HG02642 (cell line): ENCODE data around the gene ENTR1.
"Not testable (repeated sequence)": the region's sequence is repeated elsewhere in the genome, so short reads cannot be mapped to it uniquely, and the experiment has no call there.

Experiments
- ATAC-seq: cut with Tn5 transposase; IDR thresholded peaks from one replicate; pipeline ENCODE4 v1.9.1; 2021; ENCODE audit warnings: mild to moderate bottlenecking; ENCODE audit not compliant: unreplicated experiment, poor library complexity

The ENTR1 gene

DNA sequence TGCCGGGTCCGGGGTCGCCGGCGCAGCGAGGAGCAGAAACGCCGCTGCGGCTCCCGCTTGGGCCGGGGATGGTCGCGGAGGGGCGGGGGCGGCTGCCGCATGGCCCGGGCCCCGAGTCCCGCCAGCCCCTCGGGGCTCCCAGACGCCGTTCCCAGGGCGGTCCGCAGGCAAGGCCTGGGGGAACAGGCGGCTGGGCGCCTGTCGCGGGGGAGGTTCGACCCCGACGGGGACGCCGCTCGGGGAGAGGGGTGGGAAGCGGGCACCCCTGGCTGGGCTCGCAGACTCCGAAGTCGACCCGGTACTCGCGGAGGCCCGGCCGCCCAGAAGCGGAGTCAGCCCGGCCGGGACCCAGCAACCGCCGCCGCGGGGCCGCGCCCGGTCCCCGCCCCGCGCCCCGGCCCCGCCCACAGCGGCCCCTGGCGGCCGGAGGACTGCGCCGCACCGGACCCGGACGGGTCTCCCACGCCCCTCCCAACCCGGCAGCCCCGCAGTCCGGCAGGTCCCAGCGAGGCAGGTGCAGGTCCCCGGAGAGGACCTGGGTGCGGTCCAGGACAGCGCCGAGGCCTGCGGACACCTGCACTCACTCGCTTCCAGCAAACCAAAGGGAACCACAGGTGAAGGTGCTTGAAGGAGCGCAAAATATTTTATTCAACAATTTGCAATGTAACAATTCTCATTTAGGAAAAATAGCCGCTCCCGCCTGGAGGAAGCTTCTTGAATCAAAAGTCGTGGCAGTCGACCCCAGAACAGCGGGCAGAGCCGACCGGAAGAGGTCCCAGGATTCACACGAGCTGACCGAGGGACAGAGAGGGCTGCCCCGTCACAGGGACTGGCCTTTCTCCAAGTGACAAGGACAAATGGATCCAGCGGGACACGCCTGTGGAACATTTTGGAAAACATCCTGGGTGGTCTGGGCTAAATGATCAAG is 29.3 kb upstream of the ENTR1 start, which contains the start of gene INPP5E:
INPP5E (minus strand) TSS at position 365 of the 928 bp plus-strand sequence. CDS start 426 bp downstream, outside the sequence.
- ATAC-seq: peak; percentile 76

DNA sequence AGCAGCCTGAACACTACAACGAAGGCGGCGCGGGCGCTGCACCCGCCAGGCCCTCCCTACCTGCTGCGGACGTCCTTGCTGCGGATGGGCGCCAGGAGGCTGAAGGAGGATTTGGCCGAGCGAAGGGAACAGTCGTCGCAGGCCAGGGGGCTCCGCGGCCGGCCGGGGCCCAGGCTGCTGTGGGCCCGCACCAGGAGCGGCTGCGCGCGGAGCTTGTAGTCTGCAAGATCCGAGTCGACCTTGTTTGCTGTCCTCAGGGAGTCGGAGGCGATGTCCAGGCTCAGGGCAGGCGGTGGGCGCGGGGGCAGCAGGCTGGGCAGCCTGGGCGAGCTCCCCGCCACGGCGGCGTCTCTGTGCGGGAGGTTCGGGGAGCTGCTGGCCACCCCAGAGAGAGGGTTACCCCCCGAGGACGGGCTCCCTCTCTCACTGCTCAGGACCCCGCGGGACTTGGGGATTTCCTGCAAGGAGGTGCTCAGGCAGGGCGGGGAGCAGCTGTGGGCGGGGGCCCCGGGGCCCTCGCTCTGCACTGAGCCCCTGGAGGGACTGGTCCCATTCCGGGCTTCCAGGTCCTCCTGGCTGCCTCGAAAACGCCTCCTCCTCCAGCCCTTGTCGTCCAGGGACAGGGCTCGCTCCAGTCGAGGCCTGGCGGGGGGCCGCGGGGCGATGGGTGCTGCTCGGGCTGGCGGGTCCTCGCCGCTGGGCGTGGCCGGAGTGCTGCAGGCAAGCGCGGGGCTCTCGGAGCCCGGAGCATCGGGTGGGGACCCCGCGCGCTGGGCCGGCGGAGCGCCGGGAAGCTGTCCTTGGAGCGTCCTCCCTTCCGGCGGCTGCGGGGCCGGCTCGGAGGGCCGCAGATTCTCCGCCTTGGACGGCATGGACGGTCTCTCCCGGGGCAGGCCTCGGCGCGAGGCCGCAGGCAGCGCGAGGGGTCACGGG is 28.4 kb upstream of the ENTR1 start:
- ATAC-seq: peak; percentile 41

DNA sequence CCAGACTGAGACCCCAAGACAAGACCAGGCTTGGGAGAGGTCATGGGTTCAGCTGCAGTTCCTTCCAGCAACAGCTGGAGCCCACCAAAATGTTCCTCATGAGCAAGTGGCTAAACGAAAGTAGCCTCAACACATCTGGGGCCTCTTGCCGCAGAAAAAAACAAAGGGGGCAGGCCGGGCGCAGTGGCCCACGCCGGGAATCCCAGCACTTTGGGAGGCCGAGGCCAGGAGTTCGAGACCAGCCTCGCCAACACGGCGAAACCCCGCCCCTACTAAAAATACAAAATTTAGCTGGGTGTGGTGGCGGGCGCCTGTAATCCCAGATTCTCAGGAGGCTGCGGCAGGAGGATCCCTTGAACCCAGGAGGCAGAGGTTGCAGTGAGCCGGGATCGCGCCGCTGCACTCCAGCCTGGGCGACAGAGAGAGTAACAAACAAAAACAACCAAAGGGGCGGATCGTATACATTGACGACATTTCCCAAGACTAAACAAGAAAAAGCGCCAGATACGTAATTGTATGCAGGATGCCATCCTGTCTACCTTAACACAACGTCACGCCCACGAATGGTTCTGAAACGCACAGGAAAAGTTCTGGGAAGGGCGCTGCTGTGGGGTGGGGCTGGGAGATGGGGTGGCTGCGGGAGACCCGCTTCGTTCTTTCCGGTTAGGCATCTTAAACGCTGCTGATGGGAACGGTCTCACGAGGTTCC is 27.6 kb upstream of the ENTR1 start:
- no peak for ATAC-seq

DNA sequence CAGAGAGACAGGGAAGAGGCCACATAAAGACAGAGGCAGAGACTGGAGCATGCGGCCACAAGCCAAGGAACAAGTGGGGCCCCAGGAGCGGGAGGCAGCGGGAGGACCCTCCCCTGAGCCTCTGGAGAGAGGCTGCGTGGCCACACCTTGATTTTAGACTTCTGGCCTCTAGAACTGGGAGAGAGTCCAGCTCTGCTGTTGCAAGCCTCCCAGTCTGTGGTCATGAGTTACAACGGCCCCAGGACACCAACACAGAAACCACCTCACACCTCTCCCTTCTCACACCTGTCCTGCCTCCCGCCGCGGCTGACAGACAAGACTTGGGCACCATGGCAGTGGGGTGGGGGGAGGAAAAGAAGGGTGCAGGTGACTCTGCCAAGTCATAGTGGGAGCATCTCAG is 27.0 kb upstream of the ENTR1 start:
- no peak for ATAC-seq

DNA sequence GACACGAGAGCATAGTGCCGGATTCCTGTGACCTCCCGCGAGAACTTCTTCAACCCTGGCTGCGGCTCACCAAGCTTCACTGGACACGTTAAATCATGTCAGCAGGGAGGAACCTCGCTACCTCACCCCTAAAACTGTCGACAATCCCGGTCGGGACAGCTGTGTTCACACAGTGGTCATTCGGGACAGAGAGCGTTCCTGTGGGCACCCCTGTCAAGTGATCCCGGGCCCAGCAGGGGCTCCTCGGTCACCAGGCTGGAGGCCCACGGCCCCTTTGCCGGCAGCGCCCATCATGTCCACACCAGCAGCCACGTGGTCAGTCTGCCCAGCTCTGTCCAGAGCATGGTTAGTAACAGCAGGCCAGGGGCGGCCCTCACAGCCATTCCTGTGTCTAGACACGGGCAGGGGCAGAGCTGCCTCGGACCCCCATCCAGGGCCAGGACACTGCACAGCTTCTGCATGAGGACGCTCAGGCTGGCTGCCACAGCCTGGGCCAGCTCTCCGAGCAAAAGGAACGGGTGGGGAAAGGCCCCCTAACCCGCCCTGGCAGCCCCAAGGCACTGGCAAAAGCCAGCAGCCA is 25.7 kb upstream of the ENTR1 start:
- ATAC-seq: no peak

DNA sequence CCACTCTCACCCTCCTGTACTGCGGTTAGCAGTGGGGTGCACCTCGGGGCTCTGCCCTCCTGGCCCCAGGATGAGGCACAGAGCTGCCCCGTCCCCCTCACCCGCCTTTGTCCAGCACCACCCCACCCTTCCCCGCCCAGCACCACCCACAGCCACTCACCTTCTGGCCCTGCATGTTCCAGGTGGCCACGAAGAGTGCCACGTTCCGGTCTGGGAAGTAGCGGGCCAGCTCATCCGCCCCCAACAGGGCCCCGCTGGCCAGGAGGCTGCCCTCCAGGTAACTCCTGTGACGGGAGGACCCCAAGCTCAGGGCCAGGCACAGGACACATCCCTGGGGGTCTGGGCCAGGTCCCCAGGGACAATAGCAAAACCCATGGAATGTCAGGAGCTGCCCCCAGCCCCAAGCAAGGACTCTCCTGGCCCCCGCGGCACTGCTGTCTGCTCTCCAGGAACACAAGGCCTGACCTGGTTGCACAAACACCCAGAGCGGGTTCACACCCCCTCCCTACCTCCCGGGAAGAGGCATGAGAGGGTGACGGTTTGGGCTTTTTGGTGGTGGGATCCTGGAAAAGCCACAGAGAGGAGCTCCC is 24.3 kb upstream of the ENTR1 start:
- ATAC-seq: no peak

DNA sequence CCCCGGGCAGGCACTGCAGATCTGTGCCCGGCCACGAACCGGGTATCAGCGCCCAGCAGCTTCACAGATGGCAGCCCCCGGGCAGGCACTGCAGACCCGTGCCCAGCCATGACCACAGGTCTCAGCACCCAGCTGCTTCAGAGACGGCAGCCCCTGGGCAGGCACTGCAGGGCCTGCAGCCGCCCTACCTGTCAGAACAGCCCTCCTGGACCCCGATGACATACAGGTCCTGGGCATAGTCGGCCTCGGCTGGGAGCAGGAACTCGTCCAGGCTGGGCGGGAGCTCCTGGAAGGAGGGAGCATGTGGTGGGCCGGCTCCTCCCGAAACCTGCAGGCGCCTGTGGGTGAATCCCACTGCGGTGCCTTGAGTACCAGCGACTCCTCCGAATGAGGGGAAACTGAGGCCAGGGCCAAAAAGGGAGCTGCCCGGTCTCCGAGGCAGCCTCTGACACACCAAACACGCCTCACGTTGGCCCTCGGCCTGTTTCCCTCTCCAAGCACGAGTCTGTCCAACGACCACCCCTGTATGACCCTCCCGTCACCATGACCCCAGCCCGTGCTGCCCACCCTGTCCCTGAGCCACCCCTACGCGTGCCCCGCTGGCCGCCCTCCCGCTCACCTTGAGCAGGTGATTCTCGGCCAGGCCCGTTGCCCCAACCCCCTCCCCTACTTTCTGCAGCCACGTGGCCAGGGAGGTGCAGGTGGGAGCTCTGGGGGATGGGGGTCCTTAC is 23.6 kb upstream of the ENTR1 start:
- no peak for ATAC-seq

DNA sequence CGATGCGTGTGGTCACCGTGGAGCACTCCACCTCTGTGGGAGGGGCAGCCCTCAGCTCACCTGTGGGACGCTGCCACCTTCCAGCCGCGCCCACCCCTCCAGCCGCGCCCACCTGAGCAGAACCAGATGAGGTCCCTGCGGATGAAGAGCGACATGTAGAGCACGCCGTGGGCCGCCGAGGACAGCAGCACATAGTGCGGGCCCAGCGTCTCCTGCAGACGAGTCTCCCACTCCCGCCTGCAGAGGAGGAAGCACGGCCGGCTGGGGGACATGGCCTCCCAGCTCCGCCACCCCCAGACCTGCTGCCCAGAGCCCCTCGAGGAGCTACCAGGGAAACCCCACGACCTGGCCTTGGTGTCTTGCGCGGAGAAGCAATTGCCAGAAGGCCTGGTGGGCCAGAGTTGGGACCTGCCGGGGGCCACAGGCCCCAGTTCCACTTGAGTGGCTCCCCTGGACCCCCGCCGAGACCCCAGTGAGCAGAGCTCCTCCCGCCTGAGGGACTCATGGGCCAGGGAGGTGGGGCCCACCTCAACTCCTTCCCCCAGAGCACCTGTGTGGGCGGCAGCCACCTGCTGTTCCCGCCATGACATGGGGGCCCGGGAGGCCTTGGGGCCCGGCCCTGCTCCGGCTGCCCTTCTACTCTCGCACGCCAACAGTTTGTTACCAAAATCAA is 22.8 kb upstream of the ENTR1 start:
- ATAC-seq: no peak

DNA sequence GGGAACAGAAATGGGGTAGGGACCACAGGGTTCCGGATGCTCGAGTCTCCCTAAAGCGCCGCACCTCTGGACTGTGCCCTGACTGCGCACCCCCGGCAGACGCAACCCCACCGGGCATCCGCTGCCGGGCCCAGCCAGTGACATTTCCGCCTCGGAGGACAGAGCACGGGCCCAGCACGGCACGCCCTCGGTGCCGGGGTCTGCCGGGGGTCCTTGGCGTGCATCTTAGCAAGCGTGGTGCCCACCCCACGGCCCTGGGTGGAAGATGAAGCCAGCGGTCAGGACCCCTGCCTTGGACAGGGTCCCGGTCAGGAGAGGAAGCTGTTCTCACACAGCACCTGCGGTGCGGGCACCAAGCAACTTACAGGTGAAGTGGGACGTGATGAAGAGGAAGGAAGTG is 22.2 kb upstream of the ENTR1 start:
- ATAC-seq: no peak

DNA sequence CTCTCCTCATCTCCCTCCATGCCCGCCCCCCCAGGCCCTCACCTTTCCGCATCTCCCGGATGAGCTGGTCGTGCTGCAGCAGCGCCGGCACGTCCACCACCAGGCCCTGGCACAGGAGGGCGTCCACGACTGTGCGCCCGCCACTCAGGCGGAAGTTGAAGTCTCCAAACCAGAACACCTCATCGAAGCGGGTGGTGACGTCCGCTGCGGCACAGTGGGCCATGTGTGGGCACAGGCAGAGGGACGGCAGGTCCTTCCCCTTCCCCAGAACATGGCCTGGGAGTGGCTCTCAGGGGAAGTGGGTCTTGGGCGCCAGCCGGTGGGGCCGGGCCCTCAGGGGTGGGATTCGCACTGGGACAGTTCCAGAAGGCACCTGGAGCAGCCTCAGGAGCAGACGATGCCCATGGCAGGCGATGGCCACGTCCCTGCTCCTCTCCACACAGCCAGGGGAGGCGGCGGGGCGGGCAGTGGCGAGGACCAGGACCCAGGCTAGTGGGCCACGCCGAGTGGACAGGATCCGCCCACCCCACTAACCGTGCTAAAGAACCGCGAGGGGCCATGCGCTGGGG is 21.5 kb upstream of the ENTR1 start:
- no peak for ATAC-seq

DNA sequence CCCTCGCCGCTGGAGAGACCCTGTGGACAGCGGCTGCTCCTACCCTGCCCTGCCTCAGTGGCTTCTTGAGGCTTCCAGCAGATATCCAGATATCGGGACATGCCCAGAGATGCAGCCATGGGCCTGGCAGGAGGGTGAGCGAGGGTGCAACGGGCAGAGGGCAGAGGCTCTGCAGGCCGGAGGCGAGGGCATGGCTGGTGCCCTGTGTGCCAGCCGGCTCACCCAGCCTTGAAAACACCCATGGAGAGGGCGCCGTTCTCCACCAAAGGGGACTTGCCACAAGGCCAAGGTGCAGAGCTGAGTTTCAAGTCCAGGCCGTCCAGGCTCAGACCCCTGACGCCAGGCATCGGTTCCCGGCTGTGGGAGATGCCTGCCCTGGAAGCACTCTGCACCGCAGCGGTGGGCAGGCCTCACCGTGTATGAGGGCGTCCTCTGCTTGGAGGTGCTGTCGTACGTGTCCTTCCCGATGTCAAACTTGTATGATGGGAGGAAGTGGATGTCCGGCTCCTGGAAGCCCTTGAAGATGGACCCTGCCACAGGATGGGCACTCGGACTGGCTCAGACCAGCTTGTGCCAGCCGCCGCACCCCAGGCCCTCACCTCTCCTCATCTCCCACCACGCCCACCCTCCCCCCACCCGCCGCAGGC is 20.3 kb upstream of the ENTR1 start:
- no peak for ATAC-seq

DNA sequence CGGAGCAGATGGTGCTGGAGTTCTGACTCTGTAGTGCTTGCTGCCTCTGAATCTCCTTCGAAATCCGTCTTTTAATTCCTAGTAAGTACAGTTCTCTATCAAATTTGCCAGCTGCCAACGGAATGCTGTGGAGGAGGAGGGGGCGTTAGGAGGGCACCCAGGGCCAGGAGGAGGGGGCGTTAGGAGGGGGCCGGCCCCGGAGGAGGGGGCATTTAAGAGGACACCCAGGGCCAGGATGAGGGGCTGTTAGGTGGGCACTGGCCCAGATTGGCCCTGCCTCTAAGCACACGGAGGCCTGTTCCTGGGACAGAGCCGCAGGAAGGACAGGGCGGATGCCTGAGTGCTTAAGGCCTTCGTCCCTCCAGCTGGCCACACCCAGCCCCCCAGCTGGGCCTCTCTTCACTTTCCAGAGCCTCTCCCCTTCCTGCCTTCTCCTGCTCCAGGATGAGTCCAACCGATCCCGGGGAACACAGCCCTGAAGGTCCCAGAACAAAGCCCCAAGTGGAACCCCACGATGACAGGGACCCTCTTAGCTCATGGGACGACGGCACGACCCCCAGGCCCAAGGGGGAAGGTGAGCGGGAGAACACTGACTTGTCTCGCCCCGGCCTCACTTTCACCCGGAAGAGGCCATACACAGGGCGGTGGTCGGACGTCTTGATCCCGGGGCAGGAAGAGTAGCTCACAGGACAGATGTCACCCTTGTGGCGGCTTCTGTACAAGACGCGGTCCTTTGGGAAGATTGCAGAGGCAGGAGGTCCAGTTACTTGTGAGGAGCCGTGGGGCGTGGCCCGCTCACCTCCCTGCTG is 19.5 kb upstream of the ENTR1 start:
- ATAC-seq: no peak

DNA sequence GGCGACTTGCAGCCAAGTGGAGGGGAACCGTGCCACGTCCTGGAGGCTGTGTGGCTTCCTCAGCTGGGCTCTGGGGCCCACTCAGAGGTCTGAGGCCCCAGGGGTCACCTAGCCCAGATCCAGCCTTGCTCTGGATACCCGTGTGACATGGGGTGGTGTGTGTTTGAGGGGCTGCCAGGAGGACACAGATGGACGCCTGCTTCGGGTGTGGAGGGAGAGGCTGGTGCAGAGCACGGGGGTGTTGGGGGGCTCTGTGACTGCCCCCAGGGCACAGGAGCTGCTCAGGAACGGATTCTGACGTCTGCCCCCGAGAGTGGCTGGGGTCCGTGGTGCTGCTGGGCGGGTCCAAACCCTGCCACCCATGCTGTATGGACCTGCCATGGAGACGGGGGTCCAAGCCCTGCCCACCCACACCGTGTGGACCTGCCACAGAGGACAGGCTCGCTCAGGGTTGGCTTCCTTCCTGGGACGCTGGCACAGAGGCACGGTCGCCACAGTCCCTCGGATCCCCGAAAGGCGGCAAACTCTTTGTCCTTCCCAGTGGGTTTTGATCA is 18.7 kb upstream of the ENTR1 start:
- no peak for ATAC-seq

DNA sequence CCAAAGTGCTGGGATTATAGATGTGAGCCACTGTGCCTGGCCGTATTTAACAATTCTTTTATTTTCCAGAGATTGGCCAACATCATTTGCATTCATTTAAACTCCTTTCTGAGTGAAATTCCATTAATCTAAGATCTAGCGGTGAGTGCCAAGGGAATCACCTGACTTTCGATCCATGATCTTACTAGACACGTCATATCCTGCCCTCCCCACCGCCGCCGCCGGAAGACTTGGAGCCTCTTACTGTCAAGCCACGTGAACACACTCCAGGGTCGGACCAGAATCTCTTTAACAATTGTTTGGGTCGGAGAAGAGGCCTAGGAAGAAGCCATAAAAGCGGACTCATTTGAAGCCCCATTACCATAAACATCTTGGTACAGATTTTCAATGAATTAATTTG is 16.4 kb upstream of the ENTR1 start:
- ATAC-seq: no peak

DNA sequence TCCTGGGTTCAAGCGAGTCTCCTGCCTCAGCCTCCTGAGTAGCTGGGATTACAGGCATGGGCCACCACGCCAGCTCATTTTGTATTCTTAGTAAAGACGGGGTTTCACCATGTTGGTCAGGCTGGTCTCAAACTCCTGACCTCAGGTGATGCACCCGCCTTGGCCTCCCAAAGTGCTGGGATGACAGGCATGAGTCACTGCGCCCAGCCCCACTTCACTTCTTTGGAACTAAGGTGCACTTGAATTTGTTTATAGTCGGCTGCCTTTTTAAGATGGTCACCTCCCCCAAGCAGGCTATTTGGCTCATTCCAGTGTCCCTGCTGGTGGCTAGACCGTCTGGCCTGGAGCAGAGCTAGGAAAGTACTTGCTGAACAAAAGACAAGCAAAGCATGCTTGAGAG is 15.0 kb upstream of the ENTR1 start:
- ATAC-seq: not testable (repeated sequence)

DNA sequence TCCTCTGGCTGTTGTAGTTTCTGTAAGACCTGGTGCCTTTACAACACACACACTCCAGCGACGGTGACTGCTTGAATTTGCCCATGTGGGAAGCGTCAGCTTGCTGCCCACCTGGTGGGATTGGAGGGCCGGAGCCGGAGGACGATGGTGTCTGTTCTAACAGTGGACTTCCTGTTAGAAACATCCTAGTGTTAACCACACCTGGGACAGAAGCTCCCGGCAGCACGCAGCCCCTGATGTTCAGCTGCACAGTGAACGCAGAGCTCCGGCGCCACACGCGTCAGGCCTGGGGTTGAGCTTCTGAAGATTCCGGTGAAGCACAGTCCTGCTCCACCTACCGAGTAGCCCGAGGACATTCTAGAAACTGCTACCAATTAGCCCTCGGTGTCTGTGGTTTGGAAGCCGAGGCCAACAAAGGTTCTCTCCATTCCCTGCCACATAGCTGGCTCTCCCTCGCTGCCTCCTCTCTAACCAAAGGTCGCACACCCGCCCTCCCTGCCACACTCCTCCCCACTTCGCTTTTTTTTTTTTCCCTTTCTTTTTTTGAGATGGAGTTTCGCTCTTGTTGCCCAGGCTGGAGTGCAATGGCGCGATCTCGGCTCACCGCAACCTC is 14.4 kb upstream of the ENTR1 start:
- no peak for ATAC-seq
